HG03575 (cell line): ENCODE data around the gene NCOR2.

Experiments
- ATAC-seq: cut with Tn5 transposase; IDR thresholded peaks from one replicate; pipeline ENCODE4 v1.9.1; 2021; ENCODE audit not compliant: unreplicated experiment, insufficient number of reproducible peaks, low FRiP score; ENCODE audit errors: extremely low read depth

The NCOR2 gene

DNA sequence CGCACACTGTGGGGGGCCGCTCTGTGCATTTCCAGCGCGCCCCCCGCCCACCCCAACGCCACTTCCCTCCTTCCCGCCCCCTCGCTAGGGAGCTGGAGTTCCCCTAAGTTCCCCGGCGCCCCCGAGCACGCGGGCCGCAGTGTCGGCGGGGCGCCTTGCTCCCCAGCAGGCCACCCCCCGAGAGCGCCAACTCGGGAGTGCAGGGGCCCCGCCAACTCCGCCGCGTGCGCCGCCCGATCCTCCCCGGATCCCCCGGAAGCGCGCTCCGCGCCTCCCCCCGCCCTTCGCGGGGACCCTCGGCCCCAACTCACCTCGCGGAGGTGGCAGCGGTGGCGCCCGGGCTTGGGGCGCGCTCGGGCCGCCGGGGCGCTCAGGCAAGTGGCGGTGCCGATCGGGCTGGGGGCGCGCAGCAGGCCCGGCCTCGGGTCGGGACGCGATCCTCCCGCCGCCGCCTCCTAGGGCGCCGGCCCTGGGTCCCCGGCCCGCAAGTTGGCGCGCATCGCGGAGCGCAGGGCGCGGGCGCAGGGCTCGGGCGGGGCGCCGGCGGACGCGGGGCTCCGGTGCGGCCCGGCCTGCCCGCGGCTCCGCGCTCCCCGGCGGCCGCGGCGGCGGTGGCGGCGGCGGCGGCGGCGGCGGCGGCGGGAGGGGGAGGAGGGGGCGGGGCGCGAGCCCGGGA lies at the start of gene NCOR2:
Gene NCOR2 (minus strand): TSS at position 616 of the 676 bp plus-strand sequence. CDS start 72,361 bp downstream, outside the sequence.
- ATAC-seq = no peak

DNA sequence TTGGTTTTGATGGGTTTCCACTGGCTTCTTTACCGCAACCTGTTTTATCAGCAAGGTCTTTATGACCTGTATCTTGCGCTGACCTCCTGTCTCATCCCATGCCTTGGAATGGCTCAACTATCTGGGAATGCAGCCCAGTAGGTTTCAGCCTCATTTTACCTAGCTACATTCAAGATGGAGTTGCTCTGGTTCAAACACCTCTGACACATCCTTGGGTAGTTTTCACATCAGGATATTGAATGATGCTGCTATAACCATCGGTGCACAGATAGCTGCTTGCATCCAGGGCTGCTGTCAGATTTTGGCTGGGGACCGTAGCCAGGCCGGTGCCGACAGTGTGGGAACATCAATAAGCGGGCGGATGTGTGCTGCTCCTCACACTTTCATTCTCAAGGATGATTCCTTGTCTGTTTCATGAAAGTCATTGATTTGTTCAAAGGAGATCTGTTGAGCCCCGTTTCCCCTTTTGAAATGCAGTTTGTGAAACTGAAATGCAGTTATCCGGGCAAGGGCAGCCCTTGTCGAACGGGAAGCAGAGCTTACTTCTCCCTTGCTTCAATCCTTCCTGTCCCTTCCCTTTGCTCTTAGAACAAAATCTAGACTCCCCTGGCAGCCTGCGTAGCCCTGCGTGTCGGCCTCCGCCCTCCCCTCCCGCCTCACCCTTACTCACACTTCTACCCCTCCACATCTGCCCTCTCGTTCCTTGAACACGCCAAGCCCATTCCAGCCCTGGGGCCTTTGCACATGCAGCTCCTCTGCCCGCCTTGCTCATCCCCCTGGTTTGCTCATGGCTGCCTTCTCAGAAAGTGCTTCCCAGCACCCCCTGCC lies 49.2 kb upstream of the NCOR2 start:
- no peak for ATAC-seq

DNA sequence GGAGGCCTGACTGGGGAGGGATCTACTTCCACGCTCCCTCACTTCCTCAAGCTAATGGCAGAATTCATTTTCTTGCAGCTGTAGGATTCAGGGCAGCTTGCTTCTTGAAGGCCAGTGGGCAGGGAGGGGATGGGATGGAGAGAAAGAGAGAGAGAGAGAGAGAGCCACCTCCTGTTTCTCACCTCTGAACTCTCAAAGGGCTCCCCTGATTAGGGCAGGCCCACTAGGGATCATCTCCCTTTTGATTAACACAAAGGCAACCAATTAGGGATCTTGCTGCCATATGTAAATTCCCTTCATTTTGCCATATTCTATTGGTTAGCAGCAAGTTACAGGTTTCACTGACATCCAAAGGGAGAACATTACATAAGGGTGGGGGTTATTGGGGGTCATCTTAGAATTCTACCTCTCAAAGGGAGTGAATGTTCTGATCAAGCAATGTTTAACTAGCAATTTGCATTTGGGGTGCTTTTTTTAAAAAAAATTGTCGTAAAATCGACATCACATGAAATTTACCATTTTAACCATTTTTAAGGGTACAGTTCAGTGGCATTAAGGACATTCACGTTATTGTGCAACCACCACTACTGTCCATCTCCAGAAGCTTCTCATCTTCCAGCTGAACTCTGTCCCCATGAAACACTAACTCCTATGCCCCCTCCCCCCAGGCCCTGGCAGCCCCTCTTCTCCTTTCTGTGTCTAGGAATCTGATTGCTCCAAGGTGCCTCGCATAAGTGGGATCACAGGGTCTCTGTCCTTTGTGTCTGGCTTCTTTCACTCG lies 47.3 kb upstream of the NCOR2 start:
- no peak for ATAC-seq

DNA sequence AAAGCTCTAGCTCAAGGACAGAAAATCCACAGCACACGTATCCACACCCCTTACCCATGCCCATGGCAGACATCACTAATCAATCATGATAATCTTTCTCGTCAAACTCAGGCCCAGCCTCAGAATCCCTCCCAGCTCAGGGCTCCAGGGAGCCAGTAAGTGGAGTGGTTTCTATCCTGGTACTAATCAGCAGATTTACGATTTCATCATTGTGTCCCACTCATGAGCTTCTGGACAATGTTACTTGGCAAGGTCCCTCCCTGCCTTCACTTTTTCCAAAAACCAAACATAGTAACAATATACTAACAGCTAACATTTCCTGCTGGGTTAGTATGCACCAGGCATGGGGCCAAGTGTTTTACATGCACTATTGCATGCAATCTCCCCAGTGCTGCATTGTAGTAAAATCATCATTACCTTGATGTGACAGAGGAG lies 45.8 kb upstream of the NCOR2 start:
- ATAC-seq = no peak

DNA sequence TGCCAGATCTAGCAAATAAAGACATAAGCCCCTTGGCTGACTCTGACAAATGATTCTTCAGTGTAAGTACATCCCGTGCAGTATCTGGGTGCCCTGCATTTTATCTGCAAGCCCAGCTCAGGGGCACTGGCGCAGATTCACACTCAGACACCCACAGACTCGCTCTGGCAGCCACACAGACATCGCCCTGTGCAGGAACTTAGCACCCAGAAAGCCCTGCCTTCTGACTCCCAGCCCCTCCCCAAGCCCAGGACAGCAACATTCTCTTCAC lies 44.9 kb upstream of the NCOR2 start:
- no peak for ATAC-seq

DNA sequence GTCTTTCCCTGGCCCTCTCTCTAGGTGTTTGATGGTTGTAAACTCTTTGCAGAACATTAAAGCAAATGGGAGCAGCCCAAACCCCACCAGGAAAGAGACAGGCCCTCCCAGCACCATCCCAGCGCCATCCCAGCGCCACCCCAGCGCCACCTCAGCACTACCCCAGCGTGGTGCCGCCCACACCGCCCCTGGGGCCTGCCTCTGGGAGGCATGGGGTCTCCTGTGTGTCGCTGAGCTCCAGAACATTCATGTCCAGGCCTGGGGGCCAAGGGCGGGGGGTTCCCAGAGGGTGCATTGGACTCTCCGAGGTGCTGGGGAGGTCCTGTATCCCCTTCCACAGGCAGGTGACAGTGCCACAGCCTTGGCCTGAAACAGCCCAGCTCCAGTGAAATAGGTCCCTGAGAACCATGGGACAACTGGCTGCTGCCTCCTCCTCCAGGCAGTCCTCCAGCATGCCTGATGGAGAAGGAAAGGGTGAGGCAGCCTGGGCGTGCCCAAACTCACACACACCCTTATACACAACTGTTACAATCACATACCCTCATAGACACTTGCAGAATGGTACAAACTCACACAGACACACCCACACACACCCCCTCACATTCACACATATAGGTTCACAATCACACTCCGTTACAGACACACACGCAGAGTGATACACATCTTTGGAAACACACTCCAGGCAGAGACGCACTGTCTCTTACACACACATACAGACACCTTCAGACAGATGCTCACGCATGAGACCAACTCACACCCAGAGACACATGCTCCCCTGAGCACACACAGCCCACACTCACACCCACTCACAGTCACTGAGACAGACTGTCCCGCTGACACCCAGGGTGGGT lies 44.4 kb upstream of the NCOR2 start:
- ATAC-seq = no peak

DNA sequence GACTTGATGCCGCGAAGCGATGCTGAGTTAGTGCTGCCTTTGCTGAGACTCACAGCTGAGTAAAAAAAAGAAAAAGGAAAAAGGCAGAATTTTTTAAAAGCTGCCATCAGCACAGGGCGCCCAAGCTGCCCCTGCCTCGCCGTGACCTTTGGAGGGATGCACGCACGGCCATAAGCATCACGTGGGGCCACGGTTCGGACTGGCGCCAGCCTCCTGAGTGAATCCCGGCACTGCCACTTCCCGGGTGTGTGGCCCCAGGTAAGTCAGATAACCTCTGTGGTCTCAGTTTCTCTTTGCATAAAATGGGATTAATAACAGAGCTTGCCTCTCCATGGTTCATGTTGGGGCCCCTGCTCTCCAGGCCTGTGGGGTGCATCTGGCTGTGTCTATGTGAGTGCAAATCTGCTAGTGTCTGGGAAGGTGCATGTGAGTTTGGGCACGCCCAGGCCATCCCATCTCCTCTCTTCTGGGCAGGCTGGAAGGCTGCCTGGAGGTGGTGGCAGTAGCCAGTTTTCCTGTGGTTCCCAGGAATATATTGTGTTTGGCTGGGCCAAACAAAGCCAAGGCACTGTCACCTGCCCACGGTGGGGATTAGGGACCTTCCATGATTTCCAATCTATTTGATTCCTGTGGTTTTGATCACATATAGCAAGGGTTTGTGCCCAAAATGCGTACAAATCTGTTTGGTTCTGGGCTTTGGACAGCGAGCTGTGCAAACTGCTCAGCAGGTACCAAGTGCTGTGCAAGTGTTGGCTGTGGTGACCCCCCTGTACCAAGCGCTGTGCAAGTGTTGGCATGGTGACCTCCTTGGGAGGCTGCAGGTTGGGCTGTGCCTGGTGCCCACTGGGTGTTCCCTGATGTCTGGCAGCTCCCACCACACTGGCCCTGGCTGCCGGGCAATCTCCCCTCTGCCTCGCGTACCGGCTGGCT lies 43.5 kb upstream of the NCOR2 start:
- no peak for ATAC-seq

DNA sequence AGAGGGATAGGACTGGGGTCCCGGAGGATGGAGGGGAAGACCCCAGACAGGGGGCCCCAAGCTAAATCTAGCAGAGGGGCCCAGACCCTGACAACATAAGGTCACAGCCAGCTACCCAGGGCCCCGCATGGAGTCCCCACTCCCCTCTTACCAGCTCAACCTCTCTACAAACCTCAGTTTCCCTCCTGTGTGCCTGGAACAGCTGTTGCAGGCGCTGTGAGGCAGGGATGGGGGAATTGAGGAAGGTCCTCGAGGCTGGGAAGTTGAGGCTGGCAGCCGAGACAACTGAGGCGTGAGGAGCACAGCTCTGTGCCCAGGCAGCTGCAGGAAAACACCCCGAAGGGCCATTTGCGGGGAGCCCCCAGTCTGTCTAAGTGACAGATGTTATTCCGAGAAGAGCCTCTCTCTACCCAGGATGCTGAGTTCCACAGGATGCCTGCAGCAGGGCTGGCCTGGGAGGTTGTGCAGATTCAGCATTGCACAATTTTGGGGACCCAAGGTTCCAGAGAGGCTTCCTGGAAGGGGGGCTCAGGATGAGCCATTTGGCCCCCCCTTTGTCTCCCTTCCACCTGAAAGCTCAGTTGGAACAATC lies 42.7 kb upstream of the NCOR2 start:
- no peak for ATAC-seq

DNA sequence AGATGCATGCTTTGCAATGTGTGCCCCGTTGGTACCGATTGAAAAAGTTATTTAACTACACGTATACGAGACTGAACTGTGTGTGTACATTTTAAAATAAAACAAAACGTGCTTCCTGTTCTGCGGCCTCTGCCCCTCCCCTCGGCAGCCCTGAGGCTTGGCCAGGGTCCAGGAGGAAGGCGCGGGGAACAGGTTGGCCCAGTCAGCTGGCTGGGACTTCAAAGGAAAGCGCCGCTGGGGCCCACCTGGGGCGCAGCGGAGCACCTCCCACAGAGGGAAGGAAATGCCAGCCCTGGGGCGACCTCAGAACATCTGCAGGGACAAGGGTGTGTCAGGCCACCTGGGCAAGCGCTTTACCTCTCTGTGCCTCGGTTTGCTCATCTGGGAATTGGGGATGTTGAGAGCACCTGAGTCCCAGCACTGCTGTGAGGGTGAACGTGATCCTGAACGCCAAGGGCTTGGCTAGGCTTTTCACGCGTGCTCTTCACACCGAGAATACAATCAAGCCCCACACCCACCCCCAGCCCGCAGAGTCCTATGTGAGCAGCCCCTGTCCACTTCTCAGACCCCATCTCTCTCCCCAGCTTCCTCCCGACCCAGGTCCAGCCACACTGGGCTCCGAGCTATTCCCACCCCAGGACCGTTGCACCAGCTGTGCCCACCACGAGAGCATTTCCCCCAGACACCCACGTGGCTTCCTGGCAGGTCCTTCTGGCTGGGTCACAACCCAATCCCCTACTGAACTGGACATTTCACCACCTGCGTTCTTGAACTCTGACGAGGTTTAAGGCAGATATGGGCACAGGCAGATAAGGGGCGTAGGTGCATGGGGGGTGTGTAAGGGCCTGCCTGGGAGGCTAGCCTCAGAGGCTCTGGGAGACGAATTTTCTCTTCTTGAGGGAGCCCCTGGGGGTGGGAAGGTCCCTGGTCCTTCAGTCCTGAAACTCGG lies 41.9 kb upstream of the NCOR2 start:
- no peak for ATAC-seq

DNA sequence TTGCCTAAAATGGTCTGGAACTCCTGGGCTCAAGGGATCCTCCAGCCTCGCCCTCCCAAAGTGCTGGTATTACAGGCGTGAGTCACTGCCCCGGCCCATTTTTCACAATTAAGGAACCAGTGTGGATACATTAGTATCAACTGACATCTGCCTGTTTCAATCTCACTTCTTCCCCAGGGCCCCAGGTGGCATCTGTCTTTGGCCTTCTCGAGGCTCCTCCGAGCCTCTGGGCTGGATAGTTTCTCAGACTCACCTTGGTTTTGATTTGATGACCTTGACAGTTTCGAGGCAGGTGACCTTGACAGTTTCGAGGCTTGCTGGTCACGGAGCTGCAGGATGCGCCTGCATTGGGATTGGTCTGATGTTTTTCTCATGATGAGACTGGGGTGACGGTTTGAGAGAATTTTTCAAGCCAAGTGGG lies 41.0 kb upstream of the NCOR2 start:
- ATAC-seq = no peak

DNA sequence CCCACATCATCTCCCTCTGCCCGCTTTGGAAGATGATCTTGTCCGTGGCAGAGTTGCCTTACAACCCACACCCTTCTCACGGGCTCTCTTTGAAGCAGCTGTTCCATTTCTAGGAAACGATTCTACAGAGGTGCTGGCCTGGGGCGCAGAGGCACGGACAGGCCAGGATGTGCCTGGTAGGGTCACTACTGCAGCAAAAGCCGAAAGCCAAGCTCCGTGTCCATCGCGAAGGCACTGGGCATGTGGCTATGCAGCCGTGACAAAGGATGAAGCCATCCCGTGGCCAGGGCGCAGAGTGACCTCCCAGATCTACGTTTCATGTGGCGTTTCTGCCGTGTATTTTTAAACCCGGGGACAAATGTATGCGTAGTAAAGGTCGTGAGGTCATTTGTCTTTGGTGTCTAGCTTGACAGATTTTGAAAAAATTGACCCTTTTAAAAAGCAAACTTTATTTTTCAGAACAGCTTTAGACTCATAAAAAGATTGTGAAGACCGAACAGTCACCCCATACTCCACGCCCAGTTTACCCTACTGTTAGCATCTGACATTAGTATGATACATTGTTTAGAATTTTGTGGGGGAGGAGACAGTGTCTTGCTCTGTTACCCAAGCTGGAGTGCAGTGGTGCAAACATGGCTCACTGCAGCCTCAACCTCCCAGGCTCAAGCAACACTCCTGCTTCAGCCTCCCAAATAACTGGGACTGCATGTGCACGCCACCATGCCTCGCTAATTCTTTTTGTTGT lies 40.4 kb upstream of the NCOR2 start:
- ATAC-seq = no peak

DNA sequence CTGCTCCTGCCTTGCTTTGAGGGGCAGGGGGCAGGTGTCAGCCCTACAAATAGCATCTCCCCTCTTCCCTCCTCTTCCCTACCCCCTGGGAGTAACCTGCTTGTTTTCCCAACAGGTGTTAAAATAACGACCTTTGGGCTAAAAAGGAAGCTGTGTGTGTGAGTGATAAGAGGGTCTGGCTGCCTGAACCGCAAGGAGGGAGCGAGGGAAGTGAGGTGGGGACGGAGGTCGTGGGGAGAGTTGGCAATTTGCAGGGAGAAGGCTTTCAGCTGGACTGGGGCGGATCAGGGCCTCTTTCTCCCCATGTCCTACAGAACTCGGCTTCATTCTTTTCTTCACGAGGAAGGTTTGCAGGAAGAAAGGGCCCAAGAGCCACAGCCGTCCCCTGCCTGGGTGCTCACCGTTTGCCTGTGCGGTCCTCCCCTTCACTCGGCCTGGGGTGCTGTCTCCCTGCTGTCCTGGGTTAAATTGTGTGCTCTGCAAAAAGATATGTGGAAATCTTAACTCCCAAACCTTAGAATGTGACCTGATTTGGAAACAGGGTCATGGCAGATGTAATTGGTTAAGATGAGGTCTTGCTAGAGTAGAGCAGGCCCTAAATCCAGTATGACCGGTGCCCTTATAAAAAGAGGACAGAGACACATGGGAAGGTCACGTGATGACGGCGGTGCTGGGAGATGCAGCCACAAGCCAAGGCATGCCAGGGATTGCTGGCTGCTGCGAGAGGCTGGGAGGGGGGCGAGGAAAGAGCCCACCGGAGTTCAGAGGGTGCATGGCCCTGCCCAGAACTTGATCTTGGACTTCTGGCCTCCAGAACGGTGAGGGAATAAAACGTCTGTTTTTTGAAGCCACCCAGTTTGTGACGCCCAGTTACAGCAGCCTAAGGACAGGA lies 38.7 kb upstream of the NCOR2 start:
- no peak for ATAC-seq

DNA sequence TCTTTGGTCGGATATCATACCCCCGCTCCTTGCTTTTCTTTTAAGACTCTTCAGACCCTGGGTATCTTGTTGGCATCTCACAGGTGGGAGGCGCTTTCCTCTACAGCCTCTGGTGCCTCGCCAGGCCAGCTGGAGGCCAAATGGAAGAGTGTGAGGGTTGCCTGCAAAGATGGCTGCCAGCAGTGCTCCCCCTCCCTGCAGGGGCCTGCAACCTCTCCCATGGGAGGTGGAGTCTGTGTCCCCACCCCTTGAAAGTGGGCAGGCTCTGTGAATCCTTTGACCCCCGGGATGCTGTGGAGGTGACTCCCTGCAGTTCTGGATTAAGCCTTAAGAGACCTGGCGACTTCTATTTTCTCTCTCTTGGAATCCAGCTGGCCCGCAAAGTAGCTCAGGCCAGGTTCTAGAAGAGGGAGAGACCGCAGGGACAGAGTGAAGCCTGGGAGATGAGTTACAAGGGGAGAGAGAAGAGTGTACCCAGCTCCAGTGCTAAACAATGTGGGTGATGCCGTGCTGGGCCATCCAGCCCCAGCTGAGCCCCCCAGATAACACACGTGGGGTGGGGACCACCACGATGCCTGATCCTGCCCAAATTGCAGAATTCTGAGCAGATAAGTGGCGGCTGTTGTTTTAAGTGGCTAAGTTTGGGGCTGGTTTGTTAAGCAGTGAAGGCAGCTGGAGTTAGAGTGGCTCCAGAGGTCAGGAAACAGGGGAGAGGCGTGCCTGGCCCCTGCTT lies 37.9 kb upstream of the NCOR2 start:
- no peak for ATAC-seq

DNA sequence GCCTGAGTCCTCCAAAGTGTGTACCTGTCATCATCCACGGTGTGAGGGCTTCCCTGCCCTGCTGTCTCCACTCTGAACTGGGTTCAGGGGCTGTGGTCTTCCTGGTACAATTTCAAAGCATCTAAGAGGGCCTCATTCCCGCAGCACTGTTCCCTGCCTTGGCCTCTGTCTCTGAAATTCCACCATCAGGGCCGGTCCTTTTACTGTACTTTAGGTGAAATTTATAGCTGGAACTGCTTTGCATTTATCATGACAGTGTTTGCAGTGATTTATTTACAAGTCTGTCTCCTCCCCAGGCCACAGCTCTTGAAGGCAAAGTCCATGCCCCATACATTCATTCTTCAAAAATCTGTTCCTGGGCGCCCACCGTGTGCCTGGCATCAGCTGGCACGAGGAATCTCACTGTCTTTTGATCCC lies 36.9 kb upstream of the NCOR2 start:
- no peak for ATAC-seq
